ENCODE data around the gene HCAR1. TPM values are rescaled to one million over a fixed set of nuclear protein-coding genes. Genes with fewer than 3 reads are reported as not detected.

The HCAR1 gene
- total and polyA plus RNA-seq, 3 donors from 2014 or later, result 0.79 to 1.0 (median 0.87) TPM

- no peak for DNase-seq
- Histone ChIP-seq H3K27me3 (no peaks in the 10 kb centered on the region), H3K4me1 (no peaks in the 10 kb centered on the region), H3K36me3 (ENCODE audit: low read depth, missing control alignments) (no peaks in the 10 kb centered on the region), H3K9me3 (no peaks in the 10 kb centered on the region), H3K4me3 (no peak overlapping the region), H3K27ac (no peak overlapping the region)
- intact Hi-C loops (cut with DNase I; ENCODE audit: low total_unique reads), result no loop called here
- no peak for TF ChIP-seq POLR2A (IDR thresholded peaks at IDR 0.05)
- no peak for TF ChIP-seq CTCF (IDR thresholded peaks at IDR 0.05)
- 88 to 89% methylated on average over 7 of the region's 7 CpGs for WGBS, 2 donors
These were observed 13.4 kb upstream of the HCAR1 start for GRCh38 chr12:122743895-122744525.

GRCh38 chr12:122740351-122740750 lies 9.7 kb upstream of the HCAR1 start:
- no peaks in the 10 kb centered on the region for H3K4me1 ChIP-seq
- peak; percentile 43 for DNase-seq
- H3K27me3 ChIP-seq, result no peaks in the 10 kb centered on the region
- 61 to 78% methylated on average over 7 of the region's 7 CpGs for WGBS, 2 donors
- no peaks in the 10 kb centered on the region for H3K36me3 ChIP-seq (ENCODE audit: low read depth, missing control alignments)
- no peak overlapping the region for H3K27ac ChIP-seq
- peak overlapping the region in 1 of 2 donors; percentile 17 for H3K4me3 ChIP-seq
- no peaks in the 10 kb centered on the region for H3K9me3 ChIP-seq
- TF ChIP-seq CTCF (IDR thresholded peaks at IDR 0.05), result no peak
- no peak for TF ChIP-seq POLR2A (IDR thresholded peaks at IDR 0.05)
- intact Hi-C loops (cut with DNase I; ENCODE audit: low total_unique reads), result no loop called here

GRCh38 chr12:122738571-122738970 lies 7.9 kb upstream of the HCAR1 start:
- Histone ChIP-seq H3K9me3 (no peaks in the 10 kb centered on the region), H3K27ac (no peak overlapping the region), H3K4me1 (no peaks in the 10 kb centered on the region), H3K27me3 (no peaks in the 10 kb centered on the region), H3K36me3 (ENCODE audit: low read depth, missing control alignments) (no peaks in the 10 kb centered on the region), H3K4me3 (no peak overlapping the region)
- 92 to 95% methylated on average over 7 of the region's 7 CpGs for WGBS, 2 donors
- no peak for DNase-seq
- no peak for TF ChIP-seq POLR2A (IDR thresholded peaks at IDR 0.05)
- no peak for TF ChIP-seq CTCF (IDR thresholded peaks at IDR 0.05)
- intact Hi-C loops (cut with DNase I; ENCODE audit: low total_unique reads), result no loop called here

GRCh38 chr12:122732611-122733010 lies 2.0 kb upstream of the HCAR1 start:
- peaks cover 7% of the 10 kb centered on the region for H3K4me1 ChIP-seq
- no peaks in the 10 kb centered on the region for H3K36me3 ChIP-seq (ENCODE audit: low read depth, missing control alignments)
- TF ChIP-seq POLR2A (IDR thresholded peaks at IDR 0.05) (no peak), CTCF (IDR thresholded peaks at IDR 0.05) (no peak)
- DNase-seq, result no peak
- intact Hi-C loops (cut with DNase I; ENCODE audit: low total_unique reads), result no loop called here
- WGBS, 2 donors, result 89 to 91% methylated on average over 4 of the region's 4 CpGs
- H3K4me3 ChIP-seq, result no peak overlapping the region
- no peaks in the 10 kb centered on the region for H3K9me3 ChIP-seq
- H3K27me3 ChIP-seq, result no peaks in the 10 kb centered on the region
- H3K27ac ChIP-seq, result no peak overlapping the region

GRCh38 chr12:122732170-122732569 lies 1.5 kb upstream of the HCAR1 start:
- peaks cover 7% of the 10 kb centered on the region for H3K4me1 ChIP-seq

More at GRCh38 chr12:122732170-122732569, 1.5 kb upstream of the HCAR1 start:
- DNase-seq, result no peak
- H3K36me3 ChIP-seq (ENCODE audit: low read depth, missing control alignments), result no peaks in the 10 kb centered on the region
- H3K27me3 ChIP-seq, result no peaks in the 10 kb centered on the region
- no peaks in the 10 kb centered on the region for H3K9me3 ChIP-seq
- 84 to 86% methylated on average over 3 of the region's 3 CpGs for WGBS, 2 donors
- H3K27ac ChIP-seq, result no peak overlapping the region
- intact Hi-C loops (cut with DNase I; ENCODE audit: low total_unique reads), result no loop called here
- TF ChIP-seq CTCF (IDR thresholded peaks at IDR 0.05) (no peak), POLR2A (IDR thresholded peaks at IDR 0.05) (no peak)
- no peak overlapping the region for H3K4me3 ChIP-seq

All from testis (tissue), 3 donors.